HG03103 (cell line): ENCODE measurements around the gene ATP11A.
"Not testable (repeated sequence)": the region's sequence is repeated elsewhere in the genome, so short reads cannot be mapped to it uniquely, and the experiment has no call there.

Experiments
- ATAC-seq: cut with Tn5 transposase; IDR thresholded peaks from one replicate; pipeline ENCODE4 v1.9.1; 2021; ENCODE audit warnings: low read depth; ENCODE audit not compliant: unreplicated experiment

ATP11A gene

DNA sequence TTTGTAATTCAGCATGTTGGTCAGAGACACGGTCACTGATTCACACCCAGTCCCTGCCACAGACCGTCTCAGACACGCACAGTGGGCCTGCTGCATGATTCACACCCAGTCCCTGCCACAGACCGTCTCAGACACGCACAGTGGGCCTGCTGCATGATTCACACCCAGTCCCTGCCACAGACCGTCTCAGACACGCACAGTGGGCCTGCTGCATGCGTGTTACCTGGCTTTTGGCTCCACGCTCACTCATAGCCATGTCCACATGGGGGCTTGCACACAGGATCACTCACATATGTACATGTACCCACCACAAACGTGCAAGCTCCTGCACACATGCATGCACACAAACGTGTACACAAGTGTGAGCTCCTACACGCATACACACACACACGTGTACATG, 194.9 kb downstream of the ATP11A start:
- ATAC-seq = not testable (repeated sequence)

DNA sequence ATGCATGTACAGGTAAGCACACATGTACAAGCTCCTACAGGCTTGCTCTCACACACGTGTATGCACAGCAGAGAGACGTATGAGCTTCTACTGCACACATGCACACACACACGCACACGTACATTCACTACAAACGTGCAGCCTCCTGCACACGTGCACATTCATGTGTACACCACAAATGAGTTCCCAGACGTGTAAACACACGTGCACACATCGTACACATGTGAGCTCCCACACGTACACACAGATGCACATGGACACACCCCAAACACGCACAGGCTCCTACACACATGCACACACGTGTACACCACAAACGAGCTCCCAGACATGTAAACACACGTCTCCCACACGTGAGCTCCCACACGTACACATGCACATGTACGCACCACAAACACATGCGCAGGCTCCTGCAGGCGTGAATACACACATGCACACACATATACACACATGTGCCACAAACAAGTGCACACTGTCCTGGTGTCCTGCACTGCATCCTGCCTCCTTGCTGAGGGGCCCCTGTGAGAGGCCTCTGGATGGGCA, 195.5 kb downstream of the ATP11A start:
- peak; percentile 8 for ATAC-seq

- ATAC-seq = peak; percentile 52
Observed at GRCh38 chr13:112885782-112886268, 196.0 kb downstream of the ATP11A start.

DNA sequence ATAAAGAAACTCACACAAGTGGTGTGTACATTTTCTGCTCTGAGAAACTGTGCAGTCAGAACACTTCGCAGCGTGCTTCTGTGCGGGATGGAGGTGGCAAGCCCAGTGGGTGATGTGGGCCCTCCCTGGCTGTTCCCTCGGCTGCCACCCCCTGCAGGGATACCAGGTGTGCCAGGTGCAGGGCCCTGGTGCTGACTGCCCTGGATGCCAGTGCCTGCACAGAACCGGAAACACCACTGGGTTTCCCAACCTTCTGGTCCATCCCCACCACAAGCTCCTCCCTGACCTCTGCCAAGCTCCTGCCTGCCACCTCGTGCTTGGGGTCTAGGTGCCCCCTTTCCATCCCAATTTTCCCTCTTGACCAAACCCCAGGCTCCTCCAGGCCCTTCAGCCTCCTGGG, 197.3 kb downstream of the ATP11A start:
- no peak for ATAC-seq

DNA sequence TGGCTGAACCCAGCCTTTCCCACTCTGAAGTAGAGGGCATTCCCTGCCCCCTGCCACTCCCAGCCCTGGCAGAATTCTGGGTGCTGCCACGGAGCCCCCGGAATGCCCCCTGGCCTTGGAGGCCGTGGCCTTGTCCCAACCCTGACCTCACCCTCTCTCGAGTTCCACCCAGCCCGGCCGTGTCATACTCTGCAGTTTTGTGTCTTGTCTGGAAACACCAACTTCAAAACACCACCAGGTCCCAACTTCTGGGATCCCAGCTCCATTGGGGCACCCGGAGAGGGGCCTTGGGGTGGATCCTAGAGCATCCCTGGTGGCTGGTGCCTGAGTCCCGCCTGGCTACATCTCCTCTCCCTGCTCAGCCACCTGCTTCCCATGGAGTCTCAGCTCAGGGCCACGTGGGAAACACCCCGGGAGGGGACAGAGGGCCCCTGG, 197.7 kb downstream of the ATP11A start:
- no peak for ATAC-seq

DNA sequence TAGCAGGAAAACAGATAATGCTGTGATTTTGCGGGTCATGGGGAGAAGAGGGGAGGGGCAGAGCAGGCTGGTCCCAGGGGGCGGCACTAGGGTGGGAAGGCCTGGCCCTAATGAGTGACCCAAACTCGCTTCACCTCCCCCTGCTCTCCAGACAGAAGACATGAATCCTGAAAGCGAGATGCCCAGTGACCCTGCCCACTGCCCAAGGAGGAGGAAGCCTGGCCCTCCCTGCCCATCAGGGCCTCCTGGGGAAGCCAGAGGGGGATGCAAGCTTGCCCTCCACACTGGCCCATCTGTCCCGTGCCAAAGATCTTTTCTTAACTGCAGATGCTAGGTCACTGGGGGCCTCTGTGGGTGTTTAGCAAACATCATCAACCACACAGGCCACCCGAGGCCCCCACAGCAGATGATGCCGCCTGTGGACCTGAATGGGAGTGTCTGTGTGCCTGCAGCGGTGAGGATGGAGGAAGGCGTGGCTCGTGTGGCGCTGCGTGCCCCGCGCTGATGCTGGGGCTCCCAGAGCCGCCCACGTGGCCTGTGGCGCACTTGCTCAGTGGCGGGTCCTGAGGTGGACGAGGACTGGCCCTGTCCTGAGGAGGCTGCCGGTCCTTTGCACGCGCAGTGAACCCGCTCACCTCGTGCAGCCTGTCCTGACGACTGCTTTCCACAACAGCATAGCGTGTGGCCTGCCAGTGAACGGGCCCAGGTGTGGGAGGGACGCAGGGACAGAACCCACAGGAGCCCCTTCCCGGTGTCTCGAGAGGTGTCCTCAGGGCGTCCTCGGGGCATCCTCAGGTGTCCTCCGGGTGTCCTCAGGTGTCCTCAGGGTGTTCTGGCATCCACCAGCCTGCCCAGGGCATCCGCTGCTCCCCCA, 198.6 kb downstream of the ATP11A start:
- no peak for ATAC-seq

GRCh38 chr13:112889351-112890290, 199.8 kb downstream of the ATP11A start:
- ATAC-seq = no peak

GRCh38 chr13:112890316-112891145, 200.7 kb downstream of the ATP11A start:
- no peak for ATAC-seq

DNA sequence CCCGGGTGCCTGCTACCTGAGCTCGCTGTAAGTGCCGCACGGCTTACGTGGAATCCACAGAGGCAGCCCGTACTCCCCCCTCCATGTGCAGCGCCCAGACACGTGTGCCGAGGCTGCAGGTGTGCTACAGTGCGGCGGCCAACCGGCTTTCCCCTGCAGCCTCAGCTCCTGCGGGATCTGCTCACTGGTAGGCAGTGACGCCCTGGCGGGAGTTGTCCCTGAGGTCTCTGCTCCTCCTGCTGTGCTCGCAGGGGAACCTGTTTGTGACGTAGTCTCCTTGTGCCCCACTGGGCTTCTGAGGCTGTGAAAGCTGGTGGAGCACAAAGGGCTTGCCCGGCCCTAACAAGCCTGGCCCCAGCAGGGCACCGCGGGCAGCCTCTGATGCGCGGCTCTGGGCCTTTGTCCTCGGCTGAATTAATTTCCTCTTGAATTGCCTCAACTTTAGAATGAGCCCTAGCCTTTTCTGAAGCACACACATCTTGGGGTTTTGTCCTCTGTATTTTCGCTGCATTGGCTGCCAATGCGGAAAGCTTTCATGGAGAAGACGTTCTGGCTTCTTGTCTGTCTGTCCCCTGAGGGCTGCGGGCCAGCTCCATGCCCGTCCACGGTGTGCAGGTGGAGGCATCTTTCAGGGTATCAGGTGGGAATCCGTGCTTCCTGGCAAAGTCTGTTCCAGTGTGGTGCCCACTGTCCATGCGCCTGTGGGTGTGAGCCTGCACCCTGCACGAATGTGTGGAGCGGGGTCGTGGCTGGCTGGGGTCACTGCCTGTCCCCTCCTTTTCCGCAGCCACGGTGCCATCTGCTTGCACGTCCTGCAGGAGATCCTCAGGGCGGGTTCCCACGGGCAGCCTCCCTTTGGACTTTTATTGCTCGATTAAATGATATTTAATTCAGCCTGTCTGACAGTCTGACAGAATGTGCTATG, 201.9 kb downstream of the ATP11A start:
- no peak for ATAC-seq

DNA sequence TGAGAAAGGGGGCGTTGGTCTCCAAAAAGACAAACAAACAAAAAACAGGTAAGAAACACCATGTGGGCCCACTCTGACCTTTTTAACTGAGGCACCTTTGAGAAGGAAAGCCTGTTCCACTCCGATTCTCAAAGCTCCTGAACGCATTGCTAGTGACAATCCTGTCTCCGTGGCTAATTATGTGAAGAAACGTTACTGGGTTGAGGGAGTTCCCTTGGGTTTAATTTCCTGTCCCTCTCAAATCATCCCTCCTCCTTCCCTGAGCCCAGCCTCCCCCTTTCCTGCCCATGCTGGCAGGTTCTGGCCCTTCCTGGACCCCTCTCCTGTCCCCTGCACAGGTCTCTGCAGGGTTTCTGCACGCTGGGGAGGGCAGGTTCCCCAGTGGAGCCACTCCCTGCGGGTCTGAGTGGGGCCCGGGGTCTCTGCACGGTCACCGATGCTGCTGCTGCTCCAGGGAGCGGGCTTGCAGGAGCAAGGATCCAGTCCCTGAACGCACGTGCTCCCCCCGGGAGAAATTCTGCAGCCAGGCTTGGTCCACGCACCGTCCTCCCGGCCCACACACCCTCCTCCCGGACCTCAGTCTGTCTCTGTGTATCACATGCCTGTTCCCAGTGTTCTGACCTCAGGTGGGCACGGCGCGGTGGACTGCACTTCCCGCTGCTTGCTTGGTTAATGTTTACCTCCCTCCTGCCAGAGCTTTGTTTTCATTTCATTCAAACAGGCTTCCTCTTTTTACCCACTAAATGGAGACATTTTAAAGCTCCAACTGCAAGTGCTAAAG, 202.8 kb downstream of the ATP11A start:
- ATAC-seq = no peak

- ATAC-seq = no peak
Observed at GRCh38 chr13:112893207-112893569, 203.3 kb downstream of the ATP11A start.

DNA sequence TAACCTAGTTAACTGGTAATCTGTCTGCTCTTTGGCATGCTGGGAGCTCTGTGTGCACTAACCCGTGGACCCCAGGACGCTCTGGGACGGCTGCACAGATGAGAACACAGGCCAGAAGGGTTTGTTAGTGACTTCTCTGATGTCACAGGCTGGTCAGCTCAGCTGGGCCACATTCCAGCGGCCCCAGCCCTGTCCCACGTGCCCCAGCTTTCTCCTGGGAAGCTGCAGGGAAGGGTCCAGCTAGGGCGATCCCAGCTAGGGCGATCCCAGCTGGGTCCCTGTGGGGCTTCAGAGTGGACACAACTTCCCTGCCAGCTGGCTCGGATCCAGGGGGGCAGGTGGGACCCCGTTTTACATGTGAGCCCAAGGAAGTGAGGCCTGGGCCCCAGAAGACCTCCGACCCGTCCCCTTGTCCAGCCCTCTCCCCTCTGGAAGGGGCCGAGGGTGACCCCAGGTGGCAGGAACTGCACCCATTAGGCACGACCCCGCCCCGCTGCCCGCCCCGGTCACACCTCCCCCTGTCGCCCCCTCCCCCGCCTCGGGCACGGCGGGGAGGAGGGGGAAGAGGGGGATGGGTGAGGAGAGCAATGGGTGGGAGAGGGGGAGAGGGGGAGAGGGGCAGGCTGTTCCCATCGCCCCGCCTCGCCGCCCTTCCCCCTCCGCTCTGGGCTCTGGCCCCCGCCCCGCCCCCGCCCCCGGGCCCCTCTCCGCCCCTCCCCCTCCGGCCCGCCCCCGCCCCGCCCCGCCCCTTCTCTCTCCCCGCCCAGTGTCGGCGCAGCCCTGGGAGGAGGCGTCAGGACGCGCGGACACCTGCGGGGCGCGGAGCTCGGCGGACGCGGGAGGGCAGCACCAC, 204.0 kb downstream of the ATP11A start:
- ATAC-seq = no peak

- no peak for ATAC-seq
Observed at GRCh38 chr13:112894423-112894672, 204.5 kb downstream of the ATP11A start.

- ATAC-seq = no peak
Observed at GRCh38 chr13:112894673-112895481, 205.0 kb downstream of the ATP11A start.

DNA sequence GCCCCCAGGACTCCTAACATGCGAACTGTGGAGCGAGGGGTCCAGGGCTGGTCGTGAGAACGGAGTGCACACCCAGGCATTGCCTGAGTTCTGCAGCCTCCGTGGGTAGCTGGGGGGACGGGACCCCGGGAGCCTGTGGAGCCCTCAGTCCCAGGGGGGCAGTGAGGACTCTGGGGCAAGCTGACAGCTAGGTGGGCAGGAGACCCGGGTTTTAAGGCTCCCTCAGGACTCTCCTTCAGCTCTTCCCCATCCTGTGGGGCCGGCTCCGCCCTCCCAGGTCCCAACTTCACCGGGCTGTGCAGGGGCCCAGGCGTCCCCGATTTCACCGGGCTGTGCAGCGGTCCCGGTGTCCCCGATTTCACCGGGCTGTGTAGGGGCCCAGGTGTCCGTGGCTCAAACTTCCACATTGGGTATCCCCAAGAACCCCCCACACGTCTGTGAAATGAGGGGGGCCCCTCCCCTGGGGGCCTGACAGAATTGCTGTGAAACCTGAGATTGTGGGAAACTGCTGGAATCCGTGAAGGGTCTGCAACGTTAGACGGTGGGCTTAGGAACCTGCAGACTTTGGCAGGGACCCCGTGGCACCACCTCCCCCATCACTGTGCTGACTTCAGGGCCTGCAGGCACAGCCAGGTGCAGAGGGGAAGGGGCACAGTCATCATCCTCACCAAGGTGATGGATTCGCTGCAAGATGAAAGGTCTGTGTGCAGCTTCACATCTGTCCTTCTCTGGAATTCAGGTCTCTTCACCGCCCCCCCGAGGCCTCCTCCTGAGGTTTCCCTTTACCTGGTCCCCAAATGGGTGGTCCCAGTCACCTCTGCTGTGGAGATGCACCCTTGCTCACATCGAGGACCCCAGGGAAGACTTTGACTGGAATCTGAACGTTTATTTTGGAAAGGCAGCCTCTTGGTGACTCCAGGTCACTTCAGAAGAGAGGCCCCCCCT, 206.0 kb downstream of the ATP11A start:
- no peak for ATAC-seq
